Sigmoid colon (tissue), 4 donors: ENCODE data around the gene PREX1.

ENCODE experiments used
- CTCF ChIP-seq, 4 experiments: fragments of 450-650 bp in 3 of 4; fragments of 200-600 bp in 1 of 4; IDR thresholded peaks; one replicate each; pipeline ENCODE4 v1.5.1; 2016 to 2019; ENCODE audit warnings: antibody characterized with exemption in 4 of 4, mild to moderate bottlenecking in 3 of 4, moderate library complexity in 2 of 4
- EP300 ChIP-seq, 4 donors: sonication (generic); formaldehyde crosslinking; IDR thresholded peaks; one replicate each; pipeline ENCODE4 v1.6.1; 2017; ENCODE audit warnings: antibody characterized with exemption in 4 of 4
- POLR2AphosphoS5 ChIP-seq, 4 donors: sonication (generic); formaldehyde crosslinking; IDR thresholded peaks; one replicate each; pipeline ENCODE4 v1.6.1; 2017; ENCODE audit warnings: antibody characterized with exemption in 4 of 4

- TF ChIP-seq CTCF (IDR thresholded peaks at IDR 0.05) (no peak), EP300 (IDR thresholded peaks at IDR 0.05) (no peak), POLR2AphosphoS5 (IDR thresholded peaks at IDR 0.05) (no peak)
Observed at GRCh38 chr20:48623176-48623905, 204.5 kb downstream of the PREX1 start.
